Transverse colon (tissue), 4 donors: ENCODE data around the gene GET4. TPM values are rescaled to one million over a fixed set of nuclear protein-coding genes. Genes with fewer than 3 reads are reported as not detected.
A peak's percentile ranks its signal among the peaks of the same experiment; 100 is the strongest.

Experiments used
- DNase-seq: peaks from one replicate; pipeline ENCODE4 v3.0.0-alpha.2; 2019
- H3K27ac ChIP-seq, 4 donors: fragments of 200-600 bp; sonication (generic); 2 replicates each; pipeline ENCODE4 v1.5.1; 2016 to 2018; ENCODE audit warnings: inconsistent platforms in 4 of 4
- H3K27me3 ChIP-seq: fragments of 200-600 bp; sonication (generic); 2 replicates; pipeline ENCODE4 v1.5.1; 2017; ENCODE audit warnings: inconsistent platforms
- H3K36me3 ChIP-seq, 4 donors: fragments of 200-600 bp; sonication (generic); 2 replicates each; pipeline ENCODE4 v1.5.1; 2017 to 2019; ENCODE audit warnings: inconsistent platforms in 4 of 4
- H3K4me1 ChIP-seq, 4 donors: fragments of 200-600 bp; sonication (generic); 2 replicates each; pipeline ENCODE4 v1.5.1; 2017 to 2020; ENCODE audit warnings: inconsistent platforms in 4 of 4
- H3K4me3 ChIP-seq, 4 donors: fragments of 200-600 bp; sonication (generic); 1 replicate in 1 of 4; 2 replicates in 3 of 4; pipeline versions ENCODE4 v1.5.1 to v1.6.1; 2017 to 2019; ENCODE audit warnings: inconsistent platforms in 4 of 4
- H3K9me3 ChIP-seq, 2 donors: fragments of 200-600 bp; sonication (generic); 2 replicates each; pipeline ENCODE4 v1.5.1; 2017 to 2019; ENCODE audit warnings: inconsistent platforms in 2 of 2
- CTCF ChIP-seq, 5 experiments: fragments of 200-600 bp in 3 of 5; fragments of 450-650 bp in 2 of 5; sonication (generic) in 3 of 5; IDR thresholded peaks; 1 replicate in 2 of 5; 2 replicates in 3 of 5; pipeline ENCODE4 v1.5.1; 2016 to 2017; ENCODE audit warnings: antibody characterized with exemption in 5 of 5, inconsistent platforms in 3 of 5, mild to moderate bottlenecking in 2 of 5, moderate library complexity in 1 of 5
- EP300 ChIP-seq: sonication (generic); formaldehyde crosslinking; IDR thresholded peaks from one replicate; pipeline ENCODE4 v1.6.1; 2017; ENCODE audit warnings: antibody characterized with exemption, low read depth
- POLR2A ChIP-seq: fragments of 450-650 bp; IDR thresholded peaks from one replicate; pipeline ENCODE4 v1.6.1; 2016; ENCODE audit warnings: antibody characterized with exemption, mild to moderate bottlenecking, moderate library complexity
- POLR2AphosphoS5 ChIP-seq, 3 donors: sonication (generic); formaldehyde crosslinking; IDR thresholded peaks; one replicate each; pipeline ENCODE4 v1.6.1; 2016; ENCODE audit warnings: antibody characterized with exemption in 3 of 3
- WGBS, 2 donors: methylation state at CpG; one replicate each; pipeline ENCODE4 v1.1.5; 2018; ENCODE audit warnings: low coverage in 1 of 2; 5-methylcytosine and 5-hydroxymethylcytosine counted together
- in situ Hi-C, 4 donors: fragments of 200-750 bp; cut with MboI; loops; one replicate each; pipeline versions ENCODE4 v1.15.0 to v1.15.1; 2017; ENCODE audit warnings: low sequenced_read_pairs in 3 of 4, low pct_ligation_motif_present in 1 of 4, low pct_unique_long_range_greater_than_20kb in 1 of 4
- intact Hi-C: fragments of 100-400 bp; cut with DNase I; formaldehyde crosslinking; loops from one replicate; pipeline ENCODE4 v1.15.1; 2023; ENCODE audit warnings: low total_unique reads
- total RNA-seq, 4 donors: library from RNA; depleted of rRNA; stranded (reverse); fragments of >200 nt; gene quantifications; one replicate each; pipeline ENCODE4 v1.1.0, GENCODE V29; 2016

Gene GET4
- total RNA-seq, 4 donors from 2014 or later = 49.4 to 116 (median 85.2) TPM

GRCh38 chr7:837001-837400 is 39.4 kb upstream of the GET4 start:
- Histone ChIP-seq H3K27ac (peak overlapping the region; percentile 76 to 87 (median 83)), H3K4me1 (peaks cover 15 to 38% (median 30%) of the 10 kb centered on the region in 4 donors), H3K27me3 (no peaks in the 10 kb centered on the region), H3K36me3 (peaks cover 0 to 5% (median 2%) of the 10 kb centered on the region in 4 donors), H3K4me3 (no peak overlapping the region), H3K9me3 (no peaks in the 10 kb centered on the region)
- intact Hi-C loops (no loop called here), in situ Hi-C loops (no loop called here)
- TF ChIP-seq POLR2AphosphoS5 (IDR thresholded peaks at IDR 0.05) (no peak), EP300 (no peak), POLR2A (no peak), CTCF (IDR thresholded peaks at IDR 0.05) (no peak)
- DNase-seq = no peak
- 79 to 91% methylated on average over 5 to 19 of the region's 19 CpGs for WGBS, 2 donors

- TF ChIP-seq EP300 = no peak
- no peak for TF ChIP-seq CTCF (IDR thresholded peaks at IDR 0.05)
- no peak for TF ChIP-seq POLR2AphosphoS5 (IDR thresholded peaks at IDR 0.05)
- TF ChIP-seq POLR2A = no peak
- H3K27me3 ChIP-seq = no peaks in the 10 kb centered on the region
- no peak overlapping the region for H3K27ac ChIP-seq
- in situ Hi-C loops = no loop called here
- H3K4me1 ChIP-seq = peaks cover 15 to 36% (median 23%) of the 10 kb centered on the region in 4 donors
- no peak for DNase-seq
- H3K9me3 ChIP-seq = no peaks in the 10 kb centered on the region
- peaks cover 0 to 24% (median 11%) of the 10 kb centered on the region in 4 donors for H3K36me3 ChIP-seq
- intact Hi-C loops = no loop called here
- H3K4me3 ChIP-seq = no peak overlapping the region
- WGBS, 2 donors = 92 to 95% methylated on average over 14 to 24 of the region's 24 CpGs
Observed at GRCh38 chr7:840001-840600, 36.3 kb upstream of the GET4 start.

GRCh38 chr7:841943-842342 is 34.4 kb upstream of the GET4 start:
- Histone ChIP-seq H3K9me3 (no peaks in the 10 kb centered on the region), H3K4me3 (no peak overlapping the region), H3K27ac (peak overlapping the region; percentile 55 to 84 (median 78)), H3K4me1 (peaks cover 0 to 20% (median 10%) of the 10 kb centered on the region in 4 donors), H3K36me3 (peaks cover 0 to 24% (median 11%) of the 10 kb centered on the region in 4 donors), H3K27me3 (no peaks in the 10 kb centered on the region)
- in situ Hi-C loops = no loop called here
- intact Hi-C loops = no loop called here
- DNase-seq = no peak
- WGBS, 2 donors = 72 to 92% methylated on average over 10 to 16 of the region's 16 CpGs
- TF ChIP-seq EP300 (no peak), CTCF (IDR thresholded peaks at IDR 0.05) (no peak), POLR2A (no peak), POLR2AphosphoS5 (IDR thresholded peaks at IDR 0.05) (no peak)

- peaks cover 0 to 18% (median 8%) of the 10 kb centered on the region in 4 donors for H3K4me1 ChIP-seq
- in situ Hi-C loops = no loop called here
- H3K36me3 ChIP-seq = peaks cover 0 to 24% (median 11%) of the 10 kb centered on the region in 4 donors
- no peaks in the 10 kb centered on the region for H3K9me3 ChIP-seq
- no peaks in the 10 kb centered on the region for H3K27me3 ChIP-seq
- H3K27ac ChIP-seq = peak overlapping the region; percentile 55 to 84 (median 78)
- TF ChIP-seq CTCF (IDR thresholded peaks at IDR 0.05) = no peak
- peak in 2 of 3 donors; percentile 7 to 21 for TF ChIP-seq POLR2AphosphoS5 (IDR thresholded peaks at IDR 0.05)
- no peak for TF ChIP-seq POLR2A
- DNase-seq = no peak
- H3K4me3 ChIP-seq = no peak overlapping the region
- 55 to 80% methylated on average over 2 to 8 of the region's 8 CpGs for WGBS, 2 donors
- intact Hi-C loops = no loop called here
Observed at GRCh38 chr7:842431-843031, 33.8 kb upstream of the GET4 start.
